SJSA1 (cell line): ENCODE data around the gene KNL1. TPM values are rescaled to one million over a fixed set of nuclear protein-coding genes. Genes with fewer than 3 reads are reported as not detected.

ENCODE experiments used
- DNase-seq, 2 experiments: peaks; one replicate each; pipeline ENCODE4 v3.0.0-alpha.2; 2015 to 2020; ENCODE audit warnings: low spot score in 2 of 2, low read depth in 1 of 2
- H3K27ac ChIP-seq: fragments of 250-450 bp; sonication (Bioruptor Pico); 2 replicates; pipeline ENCODE4 v1.5.1; 2020; ENCODE audit warnings: mild to moderate bottlenecking, moderate library complexity
- H3K27me3 ChIP-seq: fragments of 250-450 bp; sonication (Bioruptor Pico); replicated peaks from 2 replicates; pipeline ENCODE4 v1.5.1; 2020; ENCODE audit warnings: mild to moderate bottlenecking, moderate library complexity
- H3K36me3 ChIP-seq: fragments of 250-450 bp; sonication (Bioruptor Pico); 2 replicates; pipeline ENCODE4 v1.5.1; 2020; ENCODE audit warnings: mild to moderate bottlenecking
- H3K4me1 ChIP-seq: fragments of 250-450 bp; sonication (Bioruptor Pico); replicated peaks from 2 replicates; pipeline ENCODE4 v1.6.1; 2021; ENCODE audit warnings: mild to moderate bottlenecking
- H3K4me3 ChIP-seq: fragments of 250-450 bp; sonication (Bioruptor Pico); 2 replicates; pipeline ENCODE4 v1.5.1; 2020; ENCODE audit warnings: mild to moderate bottlenecking
- H3K9me3 ChIP-seq: fragments of 250-450 bp; sonication (Bioruptor Pico); replicated peaks from 2 replicates; pipeline ENCODE4 v1.5.1; 2020; ENCODE audit warnings: mild to moderate bottlenecking
- total RNA-seq: library from RNA; depleted of rRNA; stranded (reverse); fragments of >200 nt; shearing (Covaris generic); gene quantifications from 2 replicates; pipeline ENCODE4 v1.2.3, GENCODE V29; 2014

Gene KNL1
- total RNA-seq, 1 experiment from 2014 or later: 88.4 TPM

GRCh38 chr15:40597024-40597423 lies 3.0 kb downstream of the KNL1 start:
- no peak for DNase-seq
- Histone ChIP-seq H3K36me3 (peaks cover 17% of the 10 kb centered on the region), H3K27ac (no peak overlapping the region), H3K4me1 (peaks cover 11% of the 10 kb centered on the region), H3K9me3 (no peaks in the 10 kb centered on the region; the same call in 1 of the 2 replicates), H3K4me3 (no peak overlapping the region), H3K27me3 (no peaks in the 10 kb centered on the region)

- peak in 1 of 2 experiments; percentile 22 for DNase-seq
- Histone ChIP-seq H3K27ac (no peak overlapping the region), H3K4me1 (peaks cover 11% of the 10 kb centered on the region), H3K9me3 (no peaks in the 10 kb centered on the region; the same call in 1 of the 2 replicates), H3K4me3 (no peak overlapping the region), H3K36me3 (peaks cover 19% of the 10 kb centered on the region), H3K27me3 (no peaks in the 10 kb centered on the region)
These were observed 4.1 kb downstream of the KNL1 start for GRCh38 chr15:40598126-40598525.

GRCh38 chr15:40598672-40599071 lies 4.6 kb downstream of the KNL1 start:
- Histone ChIP-seq H3K36me3 (peaks cover 24% of the 10 kb centered on the region), H3K4me3 (no peak overlapping the region)
- DNase-seq: no peak

GRCh38 chr15:40600956-40601355 lies 6.9 kb downstream of the KNL1 start:
- Histone ChIP-seq H3K9me3 (no peaks in the 10 kb centered on the region; the same call in 1 of the 2 replicates), H3K27ac (no peak overlapping the region), H3K36me3 (peaks cover 35% of the 10 kb centered on the region), H3K27me3 (no peaks in the 10 kb centered on the region), H3K4me3 (no peak overlapping the region), H3K4me1 (peaks cover 4% of the 10 kb centered on the region)
- DNase-seq: no peak

More at GRCh38 chr15:40598672-40599071, 4.6 kb downstream of the KNL1 start:
- no peaks in the 10 kb centered on the region for H3K27me3 ChIP-seq
- H3K4me1 ChIP-seq: peaks cover 11% of the 10 kb centered on the region
- H3K9me3 ChIP-seq: no peaks in the 10 kb centered on the region; the same call in 1 of the 2 replicates
- no peak overlapping the region for H3K27ac ChIP-seq

GRCh38 chr15:40603935-40604334 lies 9.9 kb downstream of the KNL1 start:
- Histone ChIP-seq H3K27me3 (no peaks in the 10 kb centered on the region), H3K4me1 (no peaks in the 10 kb centered on the region), H3K27ac (no peak overlapping the region), H3K9me3 (no peaks in the 10 kb centered on the region; the same call in 1 of the 2 replicates), H3K4me3 (no peak overlapping the region), H3K36me3 (peaks cover 54% of the 10 kb centered on the region)
- no peak for DNase-seq

GRCh38 chr15:40613080-40613479 lies 19.0 kb downstream of the KNL1 start:
- Histone ChIP-seq H3K4me3 (no peak overlapping the region), H3K27me3 (no peaks in the 10 kb centered on the region), H3K4me1 (no peaks in the 10 kb centered on the region), H3K9me3 (no peaks in the 10 kb centered on the region), H3K36me3 (peaks cover 70% of the 10 kb centered on the region), H3K27ac (no peak overlapping the region)
- DNase-seq: no peak

- H3K36me3 ChIP-seq: peaks cover 75% of the 10 kb centered on the region
- no peaks in the 10 kb centered on the region for H3K9me3 ChIP-seq
- H3K27ac ChIP-seq: no peak overlapping the region
- H3K4me1 ChIP-seq: no peaks in the 10 kb centered on the region
- no peaks in the 10 kb centered on the region for H3K27me3 ChIP-seq
- H3K4me3 ChIP-seq: no peak overlapping the region
- DNase-seq: no peak
These were observed 24.0 kb downstream of the KNL1 start for GRCh38 chr15:40618023-40618422.

- Histone ChIP-seq H3K27me3 (no peaks in the 10 kb centered on the region), H3K27ac (no peak overlapping the region), H3K4me3 (no peak overlapping the region), H3K4me1 (no peaks in the 10 kb centered on the region), H3K36me3 (peaks cover 79% of the 10 kb centered on the region), H3K9me3 (no peaks in the 10 kb centered on the region)
- no peak for DNase-seq
These were observed 24.9 kb downstream of the KNL1 start for GRCh38 chr15:40618906-40619305.

- Histone ChIP-seq H3K27me3 (no peaks in the 10 kb centered on the region), H3K27ac (no peak overlapping the region), H3K4me3 (no peak overlapping the region), H3K36me3 (peaks cover 87% of the 10 kb centered on the region), H3K9me3 (no peaks in the 10 kb centered on the region), H3K4me1 (no peaks in the 10 kb centered on the region)
- no peak for DNase-seq
These were observed 29.3 kb downstream of the KNL1 start for GRCh38 chr15:40623361-40623760.

- DNase-seq: no peak
- Histone ChIP-seq H3K27me3 (no peaks in the 10 kb centered on the region), H3K36me3 (peaks cover 73% of the 10 kb centered on the region)
These were observed 36.3 kb downstream of the KNL1 start for GRCh38 chr15:40630313-40630712.

GRCh38 chr15:40633178-40633577 lies 39.1 kb downstream of the KNL1 start:
- peak overlapping the region; percentile 54 for H3K27ac ChIP-seq
- H3K27me3 ChIP-seq: no peaks in the 10 kb centered on the region
- peaks cover 5% of the 10 kb centered on the region for H3K4me1 ChIP-seq
- DNase-seq: peak; percentile 60 to 61
- H3K9me3 ChIP-seq: no peaks in the 10 kb centered on the region
- peaks cover 76% of the 10 kb centered on the region for H3K36me3 ChIP-seq
- no peak overlapping the region for H3K4me3 ChIP-seq

More at GRCh38 chr15:40630313-40630712, 36.3 kb downstream of the KNL1 start:
- H3K27ac ChIP-seq: no peak overlapping the region
- no peak overlapping the region for H3K4me3 ChIP-seq
- peaks cover 5% of the 10 kb centered on the region for H3K4me1 ChIP-seq
- no peaks in the 10 kb centered on the region for H3K9me3 ChIP-seq

GRCh38 chr15:40637221-40637745 lies 43.2 kb downstream of the KNL1 start:
- Histone ChIP-seq H3K27ac (no peak overlapping the region), H3K36me3 (peaks cover 73% of the 10 kb centered on the region), H3K27me3 (no peaks in the 10 kb centered on the region), H3K4me1 (peaks cover 5% of the 10 kb centered on the region), H3K4me3 (no peak overlapping the region), H3K9me3 (no peaks in the 10 kb centered on the region)
- no peak for DNase-seq

- H3K36me3 ChIP-seq: peaks cover 58% of the 10 kb centered on the region
- H3K27ac ChIP-seq: no peak overlapping the region
- DNase-seq: no peak
- H3K27me3 ChIP-seq: no peaks in the 10 kb centered on the region
- H3K4me1 ChIP-seq: no peaks in the 10 kb centered on the region
- no peaks in the 10 kb centered on the region for H3K9me3 ChIP-seq
- no peak overlapping the region for H3K4me3 ChIP-seq
These were observed 45.6 kb downstream of the KNL1 start for GRCh38 chr15:40639677-40640076.

GRCh38 chr15:40647523-40647922 lies 53.5 kb downstream of the KNL1 start:
- H3K27ac ChIP-seq: no peak overlapping the region
- H3K4me1 ChIP-seq: no peaks in the 10 kb centered on the region
- DNase-seq: no peak
- peaks cover 44% of the 10 kb centered on the region for H3K36me3 ChIP-seq
- H3K27me3 ChIP-seq: no peaks in the 10 kb centered on the region
- no peaks in the 10 kb centered on the region for H3K9me3 ChIP-seq
- H3K4me3 ChIP-seq: no peak overlapping the region

- H3K27me3 ChIP-seq: no peaks in the 10 kb centered on the region
- H3K4me3 ChIP-seq: no peak overlapping the region
- H3K9me3 ChIP-seq: no peaks in the 10 kb centered on the region
- peaks cover 63% of the 10 kb centered on the region for H3K36me3 ChIP-seq
- no peaks in the 10 kb centered on the region for H3K4me1 ChIP-seq
- H3K27ac ChIP-seq: no peak overlapping the region
- no peak for DNase-seq
These were observed 56.4 kb downstream of the KNL1 start for GRCh38 chr15:40650479-40650878.
